Neural cell (in vitro differentiated cells): Measurements from ENCODE around the gene SLC35G1. TPM values are rescaled to one million over a fixed set of nuclear protein-coding genes. Genes with fewer than 3 reads are reported as not detected.
A peak's percentile ranks its signal among the peaks of the same experiment; 100 is the strongest.

Experiments
- H2AFZ ChIP-seq: fragments of 200-600, 300-800 bp; sonication (generic), shearing (Covaris generic); 2 replicates; pipeline ENCODE4 v1.6.0; 2014; ENCODE audit warnings: low read depth, mild to moderate bottlenecking, antibody characterized with exemption, low read length, moderate library complexity
- H3F3A ChIP-seq: fragments of 200-600 bp; shearing (Covaris generic); 2 replicates; pipeline ENCODE4 v1.6.1; 2016; ENCODE audit warnings: mild to moderate bottlenecking, moderate library complexity, mixed read lengths, antibody characterized with exemption, low read length; ENCODE audit not compliant: insufficient read depth, poor library complexity, severe bottlenecking
- H3K27ac ChIP-seq: fragments of 200-600, 300-800 bp; sonication (generic), shearing (Covaris generic); 2 replicates; pipeline ENCODE4 v1.5.1; 2014; ENCODE audit warnings: mild to moderate bottlenecking, low read length, moderate library complexity
- H3K27me3 ChIP-seq: fragments of 300-800, 200-600 bp; sonication (generic), shearing (Covaris generic); 2 replicates; pipeline ENCODE4 v1.6.0; 2014; ENCODE audit warnings: mild to moderate bottlenecking, low read depth, low read length, moderate library complexity; ENCODE audit not compliant: insufficient read depth
- H3K36me3 ChIP-seq: fragments of 300-800, 200-600 bp; sonication (generic), shearing (Covaris generic); 2 replicates; pipeline ENCODE4 v1.5.1; 2014; ENCODE audit warnings: mild to moderate bottlenecking, antibody characterized with exemption, low read length, moderate library complexity; ENCODE audit not compliant: insufficient read depth
- H3K4me2 ChIP-seq: fragments of 300-800, 200-600 bp; sonication (generic), shearing (Covaris generic); 2 replicates; pipeline ENCODE4 v1.6.0; 2014; ENCODE audit warnings: mild to moderate bottlenecking, low read length
- H3K4me3 ChIP-seq: fragments of 300-800, 200-600 bp; sonication (generic), shearing (Covaris generic); 2 replicates; pipeline ENCODE4 v1.5.1; 2014; ENCODE audit warnings: mild to moderate bottlenecking, low read length, moderate library complexity
- H3K79me2 ChIP-seq: fragments of 200-600 bp; shearing (Covaris generic); replicated peaks from 2 replicates; pipeline ENCODE4 v1.6.0; 2014; ENCODE audit warnings: mild to moderate bottlenecking, low read length, moderate library complexity; ENCODE audit not compliant: insufficient read depth
- H3K9ac ChIP-seq: fragments of 300-800, 200-600 bp; sonication (generic), shearing (Covaris generic); 2 replicates; pipeline ENCODE4 v1.6.1; 2016; ENCODE audit warnings: mild to moderate bottlenecking, low read length, mixed read lengths
- H3K9me2 ChIP-seq: fragments of 200-600 bp; shearing (Covaris generic); 2 replicates; pipeline ENCODE4 v1.6.1; 2016; ENCODE audit warnings: mild to moderate bottlenecking, low read length, mixed read lengths; ENCODE audit not compliant: insufficient read depth
- H3K9me3 ChIP-seq: fragments of 200-600, 300-800 bp; sonication (generic), shearing (Covaris generic); 2 replicates; pipeline ENCODE4 v1.6.1; 2016; ENCODE audit warnings: mild to moderate bottlenecking, mixed run types, low read length, moderate library complexity, mixed read lengths
- H4K20me1 ChIP-seq: fragments of 200-600 bp; shearing (Covaris generic); 2 replicates; pipeline ENCODE4 v1.6.1; 2016; ENCODE audit warnings: mild to moderate bottlenecking, mixed run types; ENCODE audit not compliant: insufficient read depth
- EP300 ChIP-seq: fragments of 450-650 bp; conservative IDR thresholded peaks from 2 replicates; pipeline ENCODE4 v1.6.1; 2014; ENCODE audit warnings: antibody characterized with exemption, mild to moderate bottlenecking, moderate library complexity; ENCODE audit not compliant: poor library complexity, severe bottlenecking
- EZH2 ChIP-seq: fragments of 200-600, 300-800 bp; shearing (Covaris generic), sonication (generic); IDR thresholded peaks from 2 replicates; pipeline ENCODE4 v1.6.1; 2014; ENCODE audit warnings: antibody characterized with exemption, low read length, borderline replicate concordance, mild to moderate bottlenecking; ENCODE audit not compliant: insufficient read depth, poor library complexity, severe bottlenecking
- MXI1 ChIP-seq: fragments of 450-650 bp; conservative IDR thresholded peaks from 2 replicates; pipeline ENCODE4 v1.6.1; 2014; ENCODE audit warnings: antibody characterized with exemption, mild to moderate bottlenecking; ENCODE audit not compliant: poor library complexity, severe bottlenecking
- POLR2AphosphoS5 ChIP-seq: IDR thresholded peaks from 2 replicates; pipeline ENCODE4 v1.6.1; 2012
- RAD21 ChIP-seq: fragments of 450-650 bp; conservative IDR thresholded peaks from 2 replicates; pipeline ENCODE4 v1.6.1; 2014; ENCODE audit warnings: antibody characterized with exemption, mild to moderate bottlenecking, moderate library complexity
- REST ChIP-seq: IDR thresholded peaks from 2 replicates; pipeline ENCODE4 v1.6.1; 2012; ENCODE audit warnings: borderline replicate concordance
- SMC3 ChIP-seq: fragments of 450-650 bp; conservative IDR thresholded peaks from 2 replicates; pipeline ENCODE4 v1.6.1; 2014; ENCODE audit warnings: antibody characterized with exemption, mild to moderate bottlenecking, moderate library complexity; ENCODE audit not compliant: poor library complexity
- TAF1 ChIP-seq: IDR thresholded peaks from 2 replicates; pipeline ENCODE4 v1.6.1; 2012; ENCODE audit warnings: low read depth
- polyA plus RNA-seq: library from polyadenylated mRNA; depleted of rRNA; stranded (reverse); fragments of >200 nt; gene quantifications from 2 replicates; pipeline ENCODE4 v1.2.3, GENCODE V29; 2014
- TF ChIP-seq, protein P1 (sequence below): fragments of 450-650 bp; IDR thresholded peaks from 2 replicates; pipeline ENCODE4 v1.5.1; 2014; ENCODE audit warnings: antibody characterized with exemption, mild to moderate bottlenecking, moderate library complexity; ENCODE audit not compliant: poor library complexity, severe bottlenecking

SLC35G1 gene
- polyA plus RNA-seq, 1 donor from 2014 or later, result 3.3 TPM

- no peaks in the 10 kb centered on the region for H3K9me3 ChIP-seq
- H2AFZ ChIP-seq, result peak overlapping the region; percentile 47
- peak overlapping the region; percentile 89 for H3K4me3 ChIP-seq
- H3K4me2 ChIP-seq, result peak overlapping the region; percentile 80
- no peaks in the 10 kb centered on the region for H3F3A ChIP-seq
- H3K27ac ChIP-seq, result no peak overlapping the region
- peaks cover 12% of the 10 kb centered on the region for H3K27me3 ChIP-seq
- no peaks in the 10 kb centered on the region for H4K20me1 ChIP-seq
- H3K36me3 ChIP-seq, result no peaks in the 10 kb centered on the region
- no peaks in the 10 kb centered on the region for H3K9me2 ChIP-seq
- peak overlapping the region; percentile 75 for H3K9ac ChIP-seq
- TF ChIP-seq SMC3 (no peak), RAD21 (no peak), POLR2AphosphoS5 (no peak), EZH2 (no peak), REST (no peak), MXI1 (no peak), EP300 (no peak), TAF1 (no peak)
- TF ChIP-seq, protein P1, sequence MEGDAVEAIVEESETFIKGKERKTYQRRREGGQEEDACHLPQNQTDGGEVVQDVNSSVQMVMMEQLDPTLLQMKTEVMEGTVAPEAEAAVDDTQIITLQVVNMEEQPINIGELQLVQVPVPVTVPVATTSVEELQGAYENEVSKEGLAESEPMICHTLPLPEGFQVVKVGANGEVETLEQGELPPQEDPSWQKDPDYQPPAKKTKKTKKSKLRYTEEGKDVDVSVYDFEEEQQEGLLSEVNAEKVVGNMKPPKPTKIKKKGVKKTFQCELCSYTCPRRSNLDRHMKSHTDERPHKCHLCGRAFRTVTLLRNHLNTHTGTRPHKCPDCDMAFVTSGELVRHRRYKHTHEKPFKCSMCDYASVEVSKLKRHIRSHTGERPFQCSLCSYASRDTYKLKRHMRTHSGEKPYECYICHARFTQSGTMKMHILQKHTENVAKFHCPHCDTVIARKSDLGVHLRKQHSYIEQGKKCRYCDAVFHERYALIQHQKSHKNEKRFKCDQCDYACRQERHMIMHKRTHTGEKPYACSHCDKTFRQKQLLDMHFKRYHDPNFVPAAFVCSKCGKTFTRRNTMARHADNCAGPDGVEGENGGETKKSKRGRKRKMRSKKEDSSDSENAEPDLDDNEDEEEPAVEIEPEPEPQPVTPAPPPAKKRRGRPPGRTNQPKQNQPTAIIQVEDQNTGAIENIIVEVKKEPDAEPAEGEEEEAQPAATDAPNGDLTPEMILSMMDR, result no peak
- H3K79me2 ChIP-seq, result no peaks in the 10 kb centered on the region
Measured at GRCh38 chr10:93894516-93895378, 969 bp downstream of the SLC35G1 start.

DNA sequence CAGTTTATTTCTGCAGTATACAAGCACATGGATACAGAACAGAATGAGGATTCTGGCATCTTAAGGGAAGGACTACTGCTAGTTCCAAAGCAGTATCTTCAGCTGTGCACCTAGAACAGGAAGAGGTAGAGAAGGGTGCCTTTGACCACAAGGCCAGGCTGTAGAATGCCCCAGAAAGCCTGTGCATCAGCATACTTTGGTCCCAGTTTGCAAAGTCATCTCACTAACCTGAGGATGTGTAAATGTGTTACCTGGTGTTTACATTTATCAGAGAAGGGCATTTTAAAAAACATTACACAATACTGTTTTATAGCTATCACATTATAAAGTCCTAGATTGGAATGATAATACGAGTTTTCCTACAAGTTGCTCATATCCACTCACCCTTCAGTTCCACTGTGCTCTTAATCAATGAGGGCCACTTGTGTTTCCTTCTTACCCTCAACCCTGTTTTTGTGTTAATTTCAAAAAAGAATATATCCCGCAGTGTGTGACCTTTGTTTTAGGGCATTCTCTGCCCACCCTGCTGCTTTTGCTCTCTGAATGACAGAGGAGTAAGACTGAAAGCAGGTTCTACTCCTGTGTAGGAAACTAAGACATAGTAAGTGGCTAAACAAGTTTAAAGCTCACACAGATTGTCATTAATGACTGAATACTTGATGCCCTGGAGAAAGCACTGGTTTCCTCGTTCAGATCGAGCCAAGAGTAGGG is 3.4 kb downstream of the SLC35G1 start:
- no peaks in the 10 kb centered on the region for H3K9me2 ChIP-seq
- H3F3A ChIP-seq, result no peaks in the 10 kb centered on the region
- no peaks in the 10 kb centered on the region for H4K20me1 ChIP-seq
- H2AFZ ChIP-seq, result no peak overlapping the region
- no peak for TF ChIP-seq EP300
- no peak for TF ChIP-seq TAF1
- no peak for TF ChIP-seq MXI1
- TF ChIP-seq, protein P1, result no peak
- TF ChIP-seq POLR2AphosphoS5, result no peak
- no peak for TF ChIP-seq REST
- TF ChIP-seq SMC3, result no peak
- TF ChIP-seq EZH2, result no peak
- TF ChIP-seq RAD21, result no peak
- H3K4me3 ChIP-seq, result no peak overlapping the region
- H3K27ac ChIP-seq, result no peak overlapping the region
- H3K9me3 ChIP-seq, result no peaks in the 10 kb centered on the region
- H3K4me2 ChIP-seq, result no peak overlapping the region
- no peaks in the 10 kb centered on the region for H3K79me2 ChIP-seq
- no peak overlapping the region for H3K9ac ChIP-seq
- H3K27me3 ChIP-seq, result peaks cover 12% of the 10 kb centered on the region
- no peaks in the 10 kb centered on the region for H3K36me3 ChIP-seq
